Measurements from ENCODE around the gene GJB4. TPM values are rescaled to one million over a fixed set of nuclear protein-coding genes. Genes with fewer than 3 reads are reported as not detected.

Gene GJB4
- total and polyA plus RNA-seq, 4 donors: not detected

DNA sequence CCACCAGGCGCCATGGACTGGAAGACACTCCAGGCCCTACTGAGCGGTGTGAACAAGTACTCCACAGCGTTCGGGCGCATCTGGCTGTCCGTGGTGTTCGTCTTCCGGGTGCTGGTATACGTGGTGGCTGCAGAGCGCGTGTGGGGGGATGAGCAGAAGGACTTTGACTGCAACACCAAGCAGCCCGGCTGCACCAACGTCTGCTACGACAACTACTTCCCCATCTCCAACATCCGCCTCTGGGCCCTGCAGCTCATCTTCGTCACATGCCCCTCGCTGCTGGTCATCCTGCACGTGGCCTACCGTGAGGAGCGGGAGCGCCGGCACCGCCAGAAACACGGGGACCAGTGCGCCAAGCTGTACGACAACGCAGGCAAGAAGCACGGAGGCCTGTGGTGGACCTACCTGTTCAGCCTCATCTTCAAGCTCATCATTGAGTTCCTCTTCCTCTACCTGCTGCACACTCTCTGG is 25.2 kb downstream of the GJB4 start:
- TF ChIP-seq FOXA1 (IDR thresholded peaks at IDR 0.05): no peak
- TF ChIP-seq YY1 (IDR thresholded peaks at IDR 0.05): no peak
- TF ChIP-seq, protein P1, sequence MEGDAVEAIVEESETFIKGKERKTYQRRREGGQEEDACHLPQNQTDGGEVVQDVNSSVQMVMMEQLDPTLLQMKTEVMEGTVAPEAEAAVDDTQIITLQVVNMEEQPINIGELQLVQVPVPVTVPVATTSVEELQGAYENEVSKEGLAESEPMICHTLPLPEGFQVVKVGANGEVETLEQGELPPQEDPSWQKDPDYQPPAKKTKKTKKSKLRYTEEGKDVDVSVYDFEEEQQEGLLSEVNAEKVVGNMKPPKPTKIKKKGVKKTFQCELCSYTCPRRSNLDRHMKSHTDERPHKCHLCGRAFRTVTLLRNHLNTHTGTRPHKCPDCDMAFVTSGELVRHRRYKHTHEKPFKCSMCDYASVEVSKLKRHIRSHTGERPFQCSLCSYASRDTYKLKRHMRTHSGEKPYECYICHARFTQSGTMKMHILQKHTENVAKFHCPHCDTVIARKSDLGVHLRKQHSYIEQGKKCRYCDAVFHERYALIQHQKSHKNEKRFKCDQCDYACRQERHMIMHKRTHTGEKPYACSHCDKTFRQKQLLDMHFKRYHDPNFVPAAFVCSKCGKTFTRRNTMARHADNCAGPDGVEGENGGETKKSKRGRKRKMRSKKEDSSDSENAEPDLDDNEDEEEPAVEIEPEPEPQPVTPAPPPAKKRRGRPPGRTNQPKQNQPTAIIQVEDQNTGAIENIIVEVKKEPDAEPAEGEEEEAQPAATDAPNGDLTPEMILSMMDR (IDR thresholded peaks at IDR 0.05; ENCODE audit: low read depth, low read length, missing input control): no peak
- no peak for TF ChIP-seq NR2F2 (IDR thresholded peaks at IDR 0.05)
- no peak for TF ChIP-seq JUND (IDR thresholded peaks at IDR 0.05)
- no peak for TF ChIP-seq RXRA (IDR thresholded peaks at IDR 0.05)
- TF ChIP-seq ATF3 (IDR thresholded peaks at IDR 0.05): no peak
- no peak for TF ChIP-seq EGR1 (IDR thresholded peaks at IDR 0.05; ENCODE audit: low read depth in 2 of 2)
- no peak for TF ChIP-seq SP1 (IDR thresholded peaks at IDR 0.05)
- no peak for TF ChIP-seq GABPA (IDR thresholded peaks at IDR 0.05 in 1 of 2, conservative IDR thresholded peaks at IDR 0.05 in 1 of 2)
- TF ChIP-seq TAF1 (conservative IDR thresholded peaks at IDR 0.05): no peak
- no peak for TF ChIP-seq FOXA2 (IDR thresholded peaks at IDR 0.05)
- no peak for TF ChIP-seq ZBTB33 (IDR thresholded peaks at IDR 0.05)
- no peak for TF ChIP-seq REST (IDR thresholded peaks at IDR 0.05)
- TF ChIP-seq HNF4G (IDR thresholded peaks at IDR 0.05): no peak
- TF ChIP-seq, protein P2, sequence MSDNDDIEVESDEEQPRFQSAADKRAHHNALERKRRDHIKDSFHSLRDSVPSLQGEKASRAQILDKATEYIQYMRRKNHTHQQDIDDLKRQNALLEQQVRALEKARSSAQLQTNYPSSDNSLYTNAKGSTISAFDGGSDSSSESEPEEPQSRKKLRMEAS (IDR thresholded peaks at IDR 0.05): no peak
- no peak for TF ChIP-seq HNF4A (conservative IDR thresholded peaks at IDR 0.05)
- no peak for TF ChIP-seq RAD21 (IDR thresholded peaks at IDR 0.05)
- no peak overlapping the region for H3K9ac ChIP-seq (ENCODE audit: low read depth in 1 of 2, low read length in 2 of 2)
- H3K4me1 ChIP-seq (ENCODE audit: control insufficient read depth in 4 of 4, insufficient read depth in 4 of 4, low read length in 3 of 4): peaks cover 11 to 46% (median 29%) of the 10 kb centered on the region in 4 donors
- H3K36me3 ChIP-seq (ENCODE audit: control insufficient read depth in 4 of 4, insufficient read depth in 3 of 4, low read depth in 1 of 4, low read length in 3 of 4): no peaks in the 10 kb centered on the region
- WGBS: 94% methylated on average over 28 of the region's 28 CpGs
- H3K27ac ChIP-seq (ENCODE audit: low read depth in 1 of 2, low read length in 2 of 2): no peak overlapping the region
- DNase-seq (ENCODE audit: low spot score): no peak
- no peak overlapping the region for H3K4me3 ChIP-seq (ENCODE audit: low read depth in 1 of 3, low read length in 3 of 3)
- H3K27me3 ChIP-seq (ENCODE audit: control insufficient read depth in 4 of 4, insufficient read depth in 4 of 4, low read length in 3 of 4): no peaks in the 10 kb centered on the region
- H3K9me3 ChIP-seq (ENCODE audit: control insufficient read depth in 4 of 4, low read length in 3 of 4): no peaks in the 10 kb centered on the region
